ENCODE results near the gene DOK5. TPM values are rescaled to one million over a fixed set of nuclear protein-coding genes. Genes with fewer than 3 reads are reported as not detected.

The DOK5 gene
- total and polyA plus RNA-seq, 2 of the 8 experiments (the other 6 are each of a cell fraction or from before 2014, with no cell fraction given): 8.9 to 15.0 TPM

DNA sequence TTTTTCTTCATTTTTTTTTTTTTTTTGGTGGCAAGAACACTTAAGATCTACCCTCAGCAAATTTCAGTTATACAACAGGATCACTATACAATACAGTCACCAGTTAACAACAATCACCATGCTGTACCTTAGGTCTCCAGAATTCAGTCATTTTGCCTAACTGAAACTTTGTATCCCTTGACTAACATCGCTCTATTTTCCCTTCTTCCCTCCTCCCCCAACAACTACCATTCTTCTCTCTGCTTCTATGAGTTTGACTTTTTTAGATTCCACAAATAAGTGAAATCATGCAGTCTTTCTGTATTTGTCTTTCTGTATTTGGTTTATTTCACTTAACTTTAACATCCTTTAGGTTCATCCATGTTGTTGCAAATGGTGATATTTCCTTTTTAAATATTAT is 42.4 kb upstream of the DOK5 start:
- Histone ChIP-seq H3K27me3 (replicated peaks in 1 of 4; ENCODE audit: control insufficient read depth in 3 of 4, extremely low read depth in 1 of 4, insufficient read depth in 3 of 4, low read length in 3 of 4) (no peaks in the 10 kb centered on the region), H3K14ac (ENCODE audit: insufficient read length) (no peak overlapping the region), H3K56ac (replicated peaks; ENCODE audit: insufficient read length, low read depth, low read length) (no peak overlapping the region), H3K27ac (ENCODE audit: low read depth, low read length) (no peak overlapping the region), H3K9ac (replicated peaks in 1 of 4; ENCODE audit: extremely low read depth in 1 of 4, low read depth in 3 of 4, low read length in 3 of 4) (no peak overlapping the region), H2BK5ac (ENCODE audit: low read depth, low read length) (no peak overlapping the region), H3K4me2 (ENCODE audit: insufficient read depth in 1 of 2, low read depth in 2 of 2, low read length in 2 of 2) (no peak overlapping the region), H3K4ac (replicated peaks; ENCODE audit: insufficient read length, low read depth, low read length) (no peak overlapping the region), H3K79me1 (ENCODE audit: low read depth, low read length) (no peaks in the 10 kb centered on the region), H3K23ac (ENCODE audit: insufficient read length) (no peak overlapping the region), H3K23me2 (ENCODE audit: low read depth, low read length) (no peaks in the 10 kb centered on the region), H3K36me3 (ENCODE audit: control insufficient read depth in 2 of 4, insufficient read depth in 4 of 4, low read length in 3 of 4) (no peaks in the 10 kb centered on the region), H2BK12ac (ENCODE audit: low read depth, low read length) (no peak overlapping the region), H4K5ac (ENCODE audit: insufficient read length, low read depth, low read length) (no peak overlapping the region), H3K18ac (ENCODE audit: extremely low read depth, low read length) (no peak overlapping the region), H3K9me3 (ENCODE audit: insufficient read depth in 2 of 2, low read depth in 1 of 2, low read length in 1 of 2) (no peaks in the 10 kb centered on the region), H2AK5ac (ENCODE audit: low read depth, low read length) (no peak overlapping the region), H4K20me1 (replicated peaks in 1 of 2; ENCODE audit: control insufficient read depth in 1 of 2, insufficient read depth in 2 of 2, low read length in 2 of 2) (no peaks in the 10 kb centered on the region), H2AFZ (ENCODE audit: low read length) (no peak overlapping the region), H2BK120ac (replicated peaks; ENCODE audit: low read depth, low read length) (no peak overlapping the region), H3K4me3 (ENCODE audit: extremely low read depth in 1 of 4, insufficient read depth in 2 of 4, low read depth in 3 of 4, low read length in 4 of 4) (no peak overlapping the region), H2BK20ac (ENCODE audit: low read length) (no peak overlapping the region), H3K79me2 (ENCODE audit: control insufficient read depth in 1 of 2, insufficient read depth in 2 of 2, low read length in 2 of 2) (no peaks in the 10 kb centered on the region), H4K8ac (ENCODE audit: extremely low read depth, insufficient read depth, low read length) (no peak overlapping the region), H2BK15ac (ENCODE audit: low read length) (no peak overlapping the region), H4K91ac (replicated peaks; ENCODE audit: insufficient read length, low read length) (no peak overlapping the region), H3K4me1 (replicated peaks in 1 of 4; ENCODE audit: control insufficient read depth in 3 of 4, insufficient read depth in 4 of 4, low read length in 3 of 4) (no peaks in the 10 kb centered on the region)
- ChIA-PET POLR2A (ENCODE audit: partially characterized antibody) (no interaction called here), CTCF (ENCODE audit: partially characterized antibody) (interaction anchor here (0.7 kb wide), 1 partner anchor 24 kb away, joined by 3 read pairs; no protein-coding TSS in a partner anchor)
- DNase-seq (ENCODE audit: low read depth in 1 of 2, low spot score in 2 of 2): no peak
- FAIRE-seq: no peak
- 100% methylated on average over 1 of the region's 1 CpG for WGBS, 2 experiments (ENCODE audit: extremely low coverage in 1 of 2, insufficient coverage in 1 of 2, insufficient read length in 1 of 2, insufficient replicate concordance in 2 of 2, low coverage in 1 of 2, low lambda C conversion rate in 2 of 2, missing lambda C conversion rate in 1 of 2)
- TF ChIP-seq TAF1 (IDR thresholded peaks at IDR 0.05; ENCODE audit: low read depth, low read length) (no peak), SIRT6 (IDR thresholded peaks at IDR 0.05; ENCODE audit: low read length) (no peak), FOSL1 (IDR thresholded peaks at IDR 0.05; ENCODE audit: insufficient read depth, low read depth, low read length) (no peak), ZNF274 (IDR thresholded peaks at IDR 0.05; ENCODE audit: borderline replicate concordance, extremely low read depth, low read length) (no peak), SUZ12 (IDR thresholded peaks at IDR 0.05; ENCODE audit: low read length) (no peak), POLR2A (IDR thresholded peaks at IDR 0.05; ENCODE audit: control extremely low read depth in 1 of 2, low read depth in 2 of 2, low read length in 2 of 2) (no peak), MAX (IDR thresholded peaks at IDR 0.05) (no peak), PHF8 (conservative IDR thresholded peaks at IDR 0.05; ENCODE audit: low read depth, low read length) (no peak), CHD2 (IDR thresholded peaks at IDR 0.05; ENCODE audit: low read length) (no peak), EGR1 (IDR thresholded peaks at IDR 0.05; ENCODE audit: borderline replicate concordance, low read depth, low read length) (no peak), USF2 (IDR thresholded peaks at IDR 0.05; ENCODE audit: low read length) (no peak), KDM1A (IDR thresholded peaks at IDR 0.05; ENCODE audit: borderline replicate concordance, low read length) (no peak)
